HEK293 (cell line): Measurements from ENCODE around the gene NCBP1.

Experiments used
- CTCF ChIA-PET: fragments of 350-600 bp; formaldehyde crosslinking; extraction: SDS; loops from one replicate; lab custom pipeline; 2021; ENCODE audit warnings: antibody characterized with exemption; lab: Yijun Ruan, JAX
- POLR2A ChIA-PET: fragments of 300-600 bp; formaldehyde crosslinking; extraction: SDS; loops from one replicate; lab custom pipeline; 2020; ENCODE audit warnings: antibody characterized with exemption, inconsistent platforms; lab: Yijun Ruan, JAX
- H3K27ac ChIP-seq: fragments of 200-500 bp; sonication (Bioruptor generic); 2 replicates; pipeline ENCODE4 v1.5.1; 2014; ENCODE audit warnings: low read depth, low read length, control low read depth, inconsistent platforms; ENCODE audit errors: extremely low read depth
- H3K36me3 ChIP-seq, 2 experiments: fragments of 200-500 bp in 1 of 2; sonication (Bioruptor generic) in 1 of 2; 1 replicate in 1 of 2; 2 replicates in 1 of 2; pipeline ENCODE4 v1.5.1; 2014 to 2017; ENCODE audit warnings: inconsistent platforms in 2 of 2, low read length in 2 of 2; ENCODE audit not compliant: control insufficient read depth in 2 of 2, insufficient read depth in 1 of 2
- H3K4me1 ChIP-seq: fragments of 200-500 bp; sonication (Bioruptor generic); 2 replicates; pipeline ENCODE4 v1.5.1; 2014; ENCODE audit warnings: mild to moderate bottlenecking, low read length, inconsistent platforms; ENCODE audit not compliant: control insufficient read depth, insufficient read depth
- H3K4me3 ChIP-seq: 2 replicates; pipeline ENCODE4 v1.5.1; 2011; ENCODE audit warnings: low read depth, mild to moderate bottlenecking, control low read depth, low read length, moderate library complexity
- H3K9me3 ChIP-seq: fragments of 200-500 bp; sonication (Bioruptor generic); 2 replicates; pipeline ENCODE4 v1.5.1; 2014; ENCODE audit warnings: low read depth, low read length, inconsistent platforms; ENCODE audit not compliant: control insufficient read depth, insufficient read depth
- BCL11B ChIP-seq: fragments of 450-650 bp; formaldehyde crosslinking; IDR thresholded peaks from 2 replicates; pipeline ENCODE4 v1.5.1; 2016; ENCODE audit warnings: low read depth, missing biosample characterization, missing genetic modification characterization
- KLF7 ChIP-seq: fragments of 450-650 bp; formaldehyde crosslinking; IDR thresholded peaks from 2 replicates; pipeline ENCODE4 v1.5.1; 2016; ENCODE audit warnings: missing biosample characterization, missing genetic modification characterization, borderline replicate concordance
- KLF9 ChIP-seq: fragments of 450-650 bp; formaldehyde crosslinking; IDR thresholded peaks from 2 replicates; pipeline ENCODE4 v1.5.1; 2016; ENCODE audit warnings: missing biosample characterization, missing genetic modification characterization, low read depth
- ZNF133 ChIP-seq: fragments of 450-650 bp; formaldehyde crosslinking; IDR thresholded peaks from 2 replicates; pipeline ENCODE4 v1.5.1; 2016; ENCODE audit warnings: missing biosample characterization, missing genetic modification characterization
- ZNF138 ChIP-seq: fragments of 450-650 bp; formaldehyde crosslinking; IDR thresholded peaks from 2 replicates; pipeline ENCODE4 v1.5.1; 2016; ENCODE audit warnings: missing biosample characterization, missing genetic modification characterization, borderline replicate concordance
- ZNF146 ChIP-seq: fragments of 450-650 bp; formaldehyde crosslinking; IDR thresholded peaks from 2 replicates; pipeline ENCODE4 v1.5.1; 2016; ENCODE audit warnings: missing biosample characterization, missing genetic modification characterization
- ZNF175 ChIP-seq: fragments of 450-650 bp; formaldehyde crosslinking; IDR thresholded peaks from 2 replicates; pipeline ENCODE4 v1.5.1; 2016; ENCODE audit warnings: missing biosample characterization, missing genetic modification characterization
- ZNF202 ChIP-seq: fragments of 450-650 bp; formaldehyde crosslinking; IDR thresholded peaks from 2 replicates; pipeline ENCODE4 v1.5.1; 2016; ENCODE audit warnings: missing biosample characterization, missing genetic modification characterization, borderline replicate concordance
- ZNF223 ChIP-seq: fragments of 450-650 bp; formaldehyde crosslinking; IDR thresholded peaks from 2 replicates; pipeline ENCODE4 v1.5.1; 2016; ENCODE audit warnings: missing biosample characterization, missing genetic modification characterization
- ZNF311 ChIP-seq: fragments of 450-650 bp; formaldehyde crosslinking; IDR thresholded peaks from 2 replicates; pipeline ENCODE4 v1.5.1; 2017; ENCODE audit warnings: missing biosample characterization, missing genetic modification characterization, borderline replicate concordance
- ZNF37A ChIP-seq: fragments of 450-650 bp; IDR thresholded peaks from 2 replicates; pipeline ENCODE4 v1.5.1; 2018; ENCODE audit warnings: missing biosample characterization, missing genetic modification characterization
- ZNF404 ChIP-seq: fragments of 450-650 bp; formaldehyde crosslinking; IDR thresholded peaks from 2 replicates; pipeline ENCODE4 v1.5.1; 2017; ENCODE audit warnings: missing biosample characterization, missing genetic modification characterization
- ZNF510 ChIP-seq: fragments of 450-650 bp; formaldehyde crosslinking; IDR thresholded peaks from 2 replicates; pipeline ENCODE4 v1.5.1; 2018; ENCODE audit warnings: mild to moderate bottlenecking, missing genetic modification characterization, missing biosample characterization; ENCODE audit not compliant: insufficient replicate concordance
- ZNF530 ChIP-seq: fragments of 450-650 bp; formaldehyde crosslinking; IDR thresholded peaks from 2 replicates; pipeline ENCODE4 v1.5.1; 2016; ENCODE audit warnings: low read depth, missing biosample characterization, missing genetic modification characterization
- ZNF610 ChIP-seq: fragments of 450-650 bp; formaldehyde crosslinking; IDR thresholded peaks from 2 replicates; pipeline ENCODE4 v1.5.1; 2016; ENCODE audit warnings: missing biosample characterization, missing genetic modification characterization, borderline replicate concordance
- ZXDB ChIP-seq: fragments of 450-650 bp; formaldehyde crosslinking; IDR thresholded peaks from 2 replicates; pipeline ENCODE4 v1.5.1; 2016; ENCODE audit warnings: missing biosample characterization, missing genetic modification characterization
- TF ChIP-seq, protein P1 (sequence below): fragments of 450-650 bp; formaldehyde crosslinking; IDR thresholded peaks from 2 replicates; pipeline ENCODE4; 2016; ENCODE audit warnings: missing biosample characterization, missing genetic modification characterization
- TF ChIP-seq, protein P2 (sequence below): fragments of 450-650 bp; formaldehyde crosslinking; IDR thresholded peaks from 2 replicates; pipeline ENCODE4 v1.5.1; 2016; ENCODE audit warnings: missing biosample characterization, missing genetic modification characterization

NCBP1 gene

DNA sequence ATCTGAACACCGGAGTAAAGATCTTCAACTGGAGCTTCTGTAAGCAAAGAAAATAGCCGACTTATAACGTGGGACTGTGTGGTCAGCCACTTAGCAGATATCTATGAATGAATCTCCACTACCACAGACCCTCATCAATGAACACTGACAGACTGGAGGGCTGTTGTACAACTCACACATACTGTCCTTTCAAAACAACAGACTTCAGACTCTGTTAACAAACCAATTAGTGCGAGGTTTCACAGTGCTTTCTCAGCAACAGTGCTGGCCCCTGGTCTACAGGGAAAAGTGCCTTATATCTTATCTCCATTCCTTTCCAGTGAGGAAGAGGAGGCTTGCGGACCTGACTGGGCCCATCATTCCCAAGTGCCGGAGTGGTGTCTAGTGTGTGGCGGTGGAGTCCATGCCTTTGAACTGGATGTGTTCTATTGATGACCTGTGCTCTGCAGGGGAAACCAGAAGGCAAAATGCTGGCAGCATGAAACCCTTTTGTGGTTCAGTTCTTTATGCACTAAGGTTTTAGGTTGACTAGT is 34.2 kb upstream of the NCBP1 start:
- Histone ChIP-seq H3K9me3 (no peaks in the 10 kb centered on the region), H3K27ac (no peak overlapping the region), H3K4me1 (no peaks in the 10 kb centered on the region), H3K36me3 (peaks cover 4 to 65% of the 10 kb centered on the region in 2 experiments; a peak in 2 of 3 replicates), H3K4me3 (no peak overlapping the region)
- ChIA-PET POLR2A (interaction anchor here (1.2 to 1.7 kb wide), 2 partner anchors 34 to 98 kb away, joined by 8 read pairs; partner anchors contain the start of genes NCBP1, TMOD1 and TSTD2), CTCF (interaction anchor here (0.5 to 5.7 kb wide), 54 partner anchors 7 to 1795 kb away, joined by 3 to 188 read pairs (median 5); partner anchors contain the start of genes TDRD7, TMOD1 and ZNF782)
- TF ChIP-seq, protein P1, sequence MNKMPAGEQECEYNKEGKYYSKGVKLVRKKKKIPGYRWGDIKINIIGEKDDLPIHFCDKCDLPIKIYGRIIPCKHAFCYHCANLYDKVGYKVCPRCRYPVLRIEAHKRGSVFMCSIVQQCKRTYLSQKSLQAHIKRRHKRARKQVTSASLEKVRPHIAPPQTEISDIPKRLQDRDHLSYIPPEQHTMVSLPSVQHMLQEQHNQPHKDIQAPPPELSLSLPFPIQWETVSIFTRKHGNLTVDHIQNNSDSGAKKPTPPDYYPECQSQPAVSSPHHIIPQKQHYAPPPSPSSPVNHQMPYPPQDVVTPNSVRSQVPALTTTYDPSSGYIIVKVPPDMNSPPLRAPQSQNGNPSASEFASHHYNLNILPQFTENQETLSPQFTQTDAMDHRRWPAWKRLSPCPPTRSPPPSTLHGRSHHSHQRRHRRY (tag by site-specific recombination), result no peak
- no peak for TF ChIP-seq ZNF37A (tag by site-specific recombination)
- TF ChIP-seq ZNF223 (tag by site-specific recombination), result no peak
- TF ChIP-seq KLF9, result no peak

DNA sequence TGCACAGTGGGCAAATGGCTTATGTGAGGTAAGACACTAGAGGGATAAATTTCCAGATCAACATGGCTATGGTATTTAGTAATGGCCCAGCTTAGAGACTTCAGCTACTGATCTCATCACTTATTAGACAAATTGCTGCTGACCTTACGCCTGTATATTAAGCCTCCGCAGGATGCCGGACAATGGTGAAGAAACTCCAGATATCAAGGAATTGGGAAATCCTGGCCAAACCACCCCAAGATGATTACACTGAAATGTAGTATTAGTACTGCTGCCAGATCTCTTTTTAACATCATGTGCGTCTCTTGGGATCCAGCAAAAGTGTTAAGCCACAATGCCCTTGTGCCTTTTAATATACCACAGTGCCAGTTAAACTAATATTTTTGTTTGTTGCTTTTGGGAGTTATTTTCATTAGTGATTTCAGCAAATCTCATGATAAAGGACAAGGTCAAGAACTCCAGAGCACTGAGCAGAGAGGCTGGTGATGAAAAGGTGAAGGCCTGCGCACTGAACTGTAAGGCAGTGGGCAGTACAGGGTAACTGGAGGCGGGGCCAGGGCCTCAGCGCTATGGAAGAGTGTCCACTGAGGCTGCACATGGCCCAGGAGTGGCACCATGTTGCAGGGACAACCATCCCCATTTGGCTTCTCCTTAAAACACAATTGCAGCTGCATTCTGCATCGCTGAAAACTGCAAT is 32.9 kb upstream of the NCBP1 start:
- no peak overlapping the region for H3K27ac ChIP-seq
- no peak overlapping the region for H3K4me3 ChIP-seq
- no peaks in the 10 kb centered on the region for H3K9me3 ChIP-seq
- TF ChIP-seq ZXDB (tag by site-specific recombination) (no peak), ZNF530 (tag by site-specific recombination) (no peak), KLF7 (tag by site-specific recombination) (no peak), ZNF510 (tag by site-specific recombination) (no peak), ZNF133 (tag by site-specific recombination) (no peak), ZNF404 (tag by site-specific recombination) (no peak), ZNF610 (tag by site-specific recombination) (no peak), ZNF202 (tag by site-specific recombination) (no peak)
- CTCF ChIA-PET, result interaction anchor here (0.6 to 5.7 kb wide), 8 partner anchors 12 to 132 kb away, joined by 4 to 188 read pairs (median 22); partner anchors contain the start of gene TMOD1
- peaks cover 4 to 73% of the 10 kb centered on the region in 2 experiments; a peak in 2 of 3 replicates for H3K36me3 ChIP-seq
- POLR2A ChIA-PET, result no interaction called here
- no peaks in the 10 kb centered on the region for H3K4me1 ChIP-seq

DNA sequence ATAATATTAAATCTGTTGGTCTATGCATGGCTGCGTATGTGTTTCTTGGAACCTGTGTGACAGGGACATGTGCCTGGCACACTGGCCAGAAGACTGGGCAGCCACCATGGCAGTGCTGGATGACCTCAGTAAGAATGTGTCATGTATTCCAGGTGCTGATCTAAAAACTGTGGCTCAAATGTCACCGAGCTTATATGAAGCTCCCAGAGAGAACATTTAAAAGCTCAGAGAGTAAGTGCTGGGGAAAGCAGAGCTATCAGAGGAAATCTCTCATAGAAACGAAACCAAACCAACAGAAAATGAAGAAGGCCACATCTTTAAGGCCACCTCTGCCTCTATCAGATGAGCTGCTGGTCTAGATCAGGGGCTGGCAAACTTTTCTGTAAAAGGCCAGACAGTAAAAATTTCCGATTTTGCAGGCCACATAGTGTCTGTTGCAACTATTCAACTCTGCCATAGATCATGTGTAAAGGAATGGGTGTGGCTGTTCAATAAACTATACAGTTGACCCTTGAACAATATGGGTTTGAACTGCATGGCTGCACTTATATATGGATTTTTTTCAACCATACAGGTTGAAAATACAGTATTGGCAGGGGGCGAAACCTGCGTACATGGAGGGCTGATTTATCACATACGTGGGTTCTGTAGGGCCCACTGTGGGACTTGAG is 32.3 kb upstream of the NCBP1 start:
- peaks cover 4 to 74% of the 10 kb centered on the region in 2 experiments; a peak in 2 of 3 replicates for H3K36me3 ChIP-seq

More for the DNA sequence above, 32.3 kb upstream of the NCBP1 start:
- POLR2A ChIA-PET, result no interaction called here
- H3K4me1 ChIP-seq, result no peaks in the 10 kb centered on the region
- H3K27ac ChIP-seq, result no peak overlapping the region
- no peak for TF ChIP-seq ZNF530 (tag by site-specific recombination)
- TF ChIP-seq BCL11B (tag by site-specific recombination), result no peak
- TF ChIP-seq ZNF138, result no peak
- TF ChIP-seq ZNF223 (tag by site-specific recombination), result no peak
- TF ChIP-seq ZNF311 (tag by site-specific recombination), result no peak
- no peak for TF ChIP-seq ZNF175
- TF ChIP-seq ZNF146 (tag by site-specific recombination), result no peak
- TF ChIP-seq, protein P2, sequence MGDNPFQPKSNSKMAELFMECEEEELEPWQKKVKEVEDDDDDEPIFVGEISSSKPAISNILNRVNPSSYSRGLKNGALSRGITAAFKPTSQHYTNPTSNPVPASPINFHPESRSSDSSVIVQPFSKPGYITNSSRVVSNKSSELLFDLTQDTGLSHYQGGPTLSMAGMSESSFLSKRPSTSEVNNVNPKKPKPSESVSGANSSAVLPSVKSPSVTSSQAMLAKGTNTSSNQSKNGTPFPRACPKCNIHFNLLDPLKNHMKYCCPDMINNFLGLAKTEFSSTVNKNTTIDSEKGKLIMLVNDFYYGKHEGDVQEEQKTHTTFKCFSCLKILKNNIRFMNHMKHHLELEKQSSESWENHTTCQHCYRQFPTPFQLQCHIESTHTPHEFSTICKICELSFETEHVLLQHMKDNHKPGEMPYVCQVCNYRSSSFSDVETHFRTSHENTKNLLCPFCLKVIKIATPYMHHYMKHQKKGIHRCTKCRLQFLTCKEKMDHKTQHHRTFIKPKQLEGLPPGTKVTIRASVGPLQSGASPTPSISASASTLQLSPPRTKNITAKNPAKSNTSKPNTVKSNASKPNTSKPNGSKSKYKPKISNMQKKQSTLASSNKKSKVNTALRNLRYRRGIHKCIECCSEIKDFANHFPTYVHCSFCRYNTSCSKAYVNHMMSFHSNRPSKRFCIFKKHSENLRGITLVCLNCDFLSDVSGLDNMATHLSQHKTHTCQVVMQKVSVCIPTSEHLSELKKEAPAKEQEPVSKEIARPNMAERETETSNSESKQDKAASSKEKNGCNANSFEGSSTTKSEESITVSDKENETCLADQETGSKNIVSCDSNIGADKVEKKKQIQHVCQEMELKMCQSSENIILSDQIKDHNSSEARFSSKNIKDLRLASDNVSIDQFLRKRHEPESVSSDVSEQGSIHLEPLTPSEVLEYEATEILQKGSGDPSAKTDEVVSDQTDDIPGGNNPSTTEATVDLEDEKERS (tag by site-specific recombination), result no peak
- TF ChIP-seq, all 188 proteins: peak for 0
- CTCF ChIA-PET, result interaction anchor here (0.6 to 1.5 kb wide), 4 partner anchors 13 to 133 kb away, joined by 3 to 13 read pairs (median 4); no protein-coding TSS in a partner anchor
- H3K9me3 ChIP-seq, result no peaks in the 10 kb centered on the region
- no peak overlapping the region for H3K4me3 ChIP-seq
